Left hindlimb (tissue), 1 donor: Measurements from ENCODE around the gene SPATA6.
A peak's percentile ranks its signal among the peaks of the same experiment; 100 is the strongest.
"Not testable (repeated sequence)": the region's sequence is repeated elsewhere in the genome, so short reads cannot be mapped to it uniquely, and the experiment has no call there.

Experiments
- DNase-seq: peaks from one replicate; pipeline ENCODE4 v3.0.0-alpha.2; 2018

Gene SPATA6

GRCh38 chr1:48471691-48472576, at the start of gene SPATA6:
SPATA6 (minus strand) TSS chr1:48472204; CDS start chr1:48472008, 196 bp downstream.
- peak; percentile 99 for DNase-seq

GRCh38 chr1:48519896-48520295, 47.9 kb upstream of the SPATA6 start:
- not testable (repeated sequence) for DNase-seq

GRCh38 chr1:48506870-48507269, 34.9 kb upstream of the SPATA6 start:
- no peak for DNase-seq

GRCh38 chr1:48500541-48501450, 28.8 kb upstream of the SPATA6 start:
- no peak for DNase-seq

- no peak for DNase-seq
These were observed 27.3 kb upstream of the SPATA6 start for GRCh38 chr1:48499211-48499735.

- DNase-seq = peak; percentile 80
These were observed 26.2 kb upstream of the SPATA6 start for GRCh38 chr1:48498096-48498791.

GRCh38 chr1:48495911-48496310, 23.9 kb upstream of the SPATA6 start:
- no peak for DNase-seq

- no peak for DNase-seq
These were observed 23.2 kb upstream of the SPATA6 start for GRCh38 chr1:48495166-48495565.

GRCh38 chr1:48493970-48494769, 22.2 kb upstream of the SPATA6 start:
- peak; percentile 78 for DNase-seq

GRCh38 chr1:48493041-48493440, 21.0 kb upstream of the SPATA6 start:
- no peak for DNase-seq

GRCh38 chr1:48492392-48492791, 20.4 kb upstream of the SPATA6 start:
- no peak for DNase-seq

- no peak for DNase-seq
These were observed 16.7 kb upstream of the SPATA6 start for GRCh38 chr1:48488721-48489120.

GRCh38 chr1:48480504-48480903, 8.5 kb upstream of the SPATA6 start:
- no peak for DNase-seq

- not testable (repeated sequence) for DNase-seq
These were observed 8.0 kb upstream of the SPATA6 start for GRCh38 chr1:48480023-48480422.

GRCh38 chr1:48472638-48473037, 634 bp upstream of the SPATA6 start:
- DNase-seq = no peak

- peak; percentile 52 for DNase-seq
These were observed 884 bp downstream of the SPATA6 start for GRCh38 chr1:48470950-48471690.

GRCh38 chr1:48470481-48470855, 1.5 kb downstream of the SPATA6 start:
- DNase-seq = peak; percentile 59

GRCh38 chr1:48469616-48470480, 2.2 kb downstream of the SPATA6 start:
- DNase-seq = peak; percentile 69

- DNase-seq = no peak
These were observed 5.4 kb downstream of the SPATA6 start for GRCh38 chr1:48466594-48466993.

- no peak for DNase-seq
These were observed 9.2 kb downstream of the SPATA6 start for GRCh38 chr1:48462716-48463302.
